Measurements from ENCODE around the gene ZBTB38. TPM values are rescaled to one million over a fixed set of nuclear protein-coding genes. Genes with fewer than 3 reads are reported as not detected.

ZBTB38 gene
- total RNA-seq, 1 donor from 2014 or later, result 29.4 TPM

DNA sequence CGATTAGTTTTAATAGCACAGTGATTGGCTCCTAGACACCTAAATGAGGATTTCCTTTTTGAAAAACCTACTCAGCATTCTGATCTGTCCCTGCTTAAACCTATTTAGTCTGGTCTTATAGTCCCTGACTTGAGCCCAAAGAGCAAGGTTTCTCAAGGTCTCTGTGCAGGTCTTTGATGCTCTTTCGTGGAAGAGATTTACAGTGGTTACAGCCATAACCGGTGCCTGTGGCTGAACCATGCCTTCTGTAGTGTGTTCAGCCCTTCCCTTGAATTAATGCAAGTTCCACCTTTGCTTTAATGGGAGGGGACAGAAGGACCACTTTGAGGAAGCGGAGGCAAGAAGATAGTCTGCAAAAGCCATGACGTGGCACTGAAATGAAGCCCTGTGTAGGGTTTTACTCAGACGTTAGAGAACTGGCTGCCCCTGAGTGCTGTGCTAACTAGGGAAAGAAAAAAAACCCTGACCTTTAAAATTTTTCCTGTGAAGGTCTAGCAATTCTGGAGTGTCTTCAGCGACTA, 43.0 kb downstream of the ZBTB38 start:
- H3K4me3 Mint-ChIP-seq, result peak overlapping the region; percentile 18
- H3K4me1 Mint-ChIP-seq (ENCODE audit: unreplicated experiment), result peaks cover 61% of the 10 kb centered on the region
- peaks cover 31% of the 10 kb centered on the region for H3K36me3 Mint-ChIP-seq
- no peaks in the 10 kb centered on the region for H3K27me3 Mint-ChIP-seq
- TF ChIP-seq, protein P1, sequence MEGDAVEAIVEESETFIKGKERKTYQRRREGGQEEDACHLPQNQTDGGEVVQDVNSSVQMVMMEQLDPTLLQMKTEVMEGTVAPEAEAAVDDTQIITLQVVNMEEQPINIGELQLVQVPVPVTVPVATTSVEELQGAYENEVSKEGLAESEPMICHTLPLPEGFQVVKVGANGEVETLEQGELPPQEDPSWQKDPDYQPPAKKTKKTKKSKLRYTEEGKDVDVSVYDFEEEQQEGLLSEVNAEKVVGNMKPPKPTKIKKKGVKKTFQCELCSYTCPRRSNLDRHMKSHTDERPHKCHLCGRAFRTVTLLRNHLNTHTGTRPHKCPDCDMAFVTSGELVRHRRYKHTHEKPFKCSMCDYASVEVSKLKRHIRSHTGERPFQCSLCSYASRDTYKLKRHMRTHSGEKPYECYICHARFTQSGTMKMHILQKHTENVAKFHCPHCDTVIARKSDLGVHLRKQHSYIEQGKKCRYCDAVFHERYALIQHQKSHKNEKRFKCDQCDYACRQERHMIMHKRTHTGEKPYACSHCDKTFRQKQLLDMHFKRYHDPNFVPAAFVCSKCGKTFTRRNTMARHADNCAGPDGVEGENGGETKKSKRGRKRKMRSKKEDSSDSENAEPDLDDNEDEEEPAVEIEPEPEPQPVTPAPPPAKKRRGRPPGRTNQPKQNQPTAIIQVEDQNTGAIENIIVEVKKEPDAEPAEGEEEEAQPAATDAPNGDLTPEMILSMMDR (conservative IDR thresholded peaks at IDR 0.05), result no peak
- H3K27ac Mint-ChIP-seq, result peak overlapping the region; percentile 65
- DNase-seq (ENCODE audit: extremely low spot score, unreplicated experiment), result no peak
- H3K9me3 Mint-ChIP-seq, result no peaks in the 10 kb centered on the region

DNA sequence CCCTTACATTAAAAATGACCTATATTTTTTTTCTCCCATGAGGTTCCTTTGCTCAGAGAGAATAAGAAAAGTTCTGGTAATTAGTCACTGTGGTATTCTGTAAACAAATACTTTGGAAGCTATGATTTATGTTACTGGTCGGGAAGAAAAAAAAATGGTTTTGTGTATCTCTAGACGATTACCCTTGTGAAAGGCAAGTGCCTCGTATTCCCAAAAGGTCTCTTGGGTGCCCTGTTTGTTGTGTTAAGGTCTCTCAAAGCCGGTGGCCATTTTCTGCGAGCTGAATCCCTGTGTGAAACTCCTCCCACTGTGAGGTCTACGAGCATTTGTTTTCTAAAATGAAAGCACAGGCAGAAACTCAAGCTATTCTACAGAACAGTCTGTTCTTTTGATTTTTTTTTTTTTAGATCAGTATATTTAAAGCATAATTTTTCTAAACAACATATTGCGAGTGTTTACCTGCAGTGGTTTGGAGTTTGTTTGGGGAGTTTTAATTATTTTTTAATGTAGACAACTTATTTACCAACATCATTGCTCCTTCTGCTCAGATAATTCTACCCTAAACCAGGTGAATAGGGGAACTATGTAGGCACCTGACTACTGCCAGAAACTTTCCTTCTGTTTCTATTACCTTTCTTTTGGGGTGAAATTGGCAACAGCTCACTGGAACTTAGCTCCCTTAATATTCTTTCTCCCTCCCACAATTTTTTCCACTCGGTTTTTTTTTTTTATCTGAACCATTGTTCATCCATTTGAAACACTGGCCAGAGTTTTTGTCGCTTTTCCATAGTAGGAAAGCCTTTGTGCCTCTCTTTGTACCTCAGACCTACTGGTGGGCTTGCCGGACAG, 44.0 kb downstream of the ZBTB38 start:
- peaks cover 28% of the 10 kb centered on the region for H3K36me3 Mint-ChIP-seq
- peaks cover 60% of the 10 kb centered on the region for H3K4me1 Mint-ChIP-seq (ENCODE audit: unreplicated experiment)
- H3K27me3 Mint-ChIP-seq, result no peaks in the 10 kb centered on the region
- no peaks in the 10 kb centered on the region for H3K9me3 Mint-ChIP-seq
- TF ChIP-seq, protein P1 (conservative IDR thresholded peaks at IDR 0.05), result no peak
- H3K4me3 Mint-ChIP-seq, result peak overlapping the region; percentile 82
- H3K27ac Mint-ChIP-seq, result peak overlapping the region; percentile 92
- no peak for DNase-seq (ENCODE audit: extremely low spot score, unreplicated experiment)

DNA sequence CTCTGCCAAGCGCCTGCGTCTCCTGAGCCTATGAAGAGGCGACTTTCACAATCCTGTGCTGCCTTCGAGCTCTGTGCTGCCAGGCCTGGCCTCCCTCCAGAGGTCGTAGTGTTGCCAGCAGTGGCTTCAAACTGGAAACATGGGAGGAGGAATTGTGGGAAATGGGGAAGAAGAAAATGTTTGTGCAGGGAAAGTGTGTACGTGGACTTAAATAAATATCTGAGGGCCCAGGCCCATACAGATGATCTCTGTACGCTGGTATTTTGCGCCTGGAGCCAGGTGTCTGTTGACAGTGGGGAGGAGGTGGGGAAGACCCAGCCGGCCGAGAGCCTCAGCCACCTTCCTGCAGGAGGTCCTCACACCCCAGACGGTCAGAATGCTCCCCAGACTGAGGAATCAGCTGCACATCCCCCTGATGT, 44.6 kb downstream of the ZBTB38 start:
- TF ChIP-seq, protein P1 (conservative IDR thresholded peaks at IDR 0.05), result no peak
- peak overlapping the region; percentile 92 for H3K27ac Mint-ChIP-seq
- H3K4me3 Mint-ChIP-seq, result peak overlapping the region; percentile 82
- H3K36me3 Mint-ChIP-seq, result peaks cover 32% of the 10 kb centered on the region
- no peak for DNase-seq (ENCODE audit: extremely low spot score, unreplicated experiment)
- no peaks in the 10 kb centered on the region for H3K27me3 Mint-ChIP-seq
- no peaks in the 10 kb centered on the region for H3K9me3 Mint-ChIP-seq
- peaks cover 62% of the 10 kb centered on the region for H3K4me1 Mint-ChIP-seq (ENCODE audit: unreplicated experiment)

DNA sequence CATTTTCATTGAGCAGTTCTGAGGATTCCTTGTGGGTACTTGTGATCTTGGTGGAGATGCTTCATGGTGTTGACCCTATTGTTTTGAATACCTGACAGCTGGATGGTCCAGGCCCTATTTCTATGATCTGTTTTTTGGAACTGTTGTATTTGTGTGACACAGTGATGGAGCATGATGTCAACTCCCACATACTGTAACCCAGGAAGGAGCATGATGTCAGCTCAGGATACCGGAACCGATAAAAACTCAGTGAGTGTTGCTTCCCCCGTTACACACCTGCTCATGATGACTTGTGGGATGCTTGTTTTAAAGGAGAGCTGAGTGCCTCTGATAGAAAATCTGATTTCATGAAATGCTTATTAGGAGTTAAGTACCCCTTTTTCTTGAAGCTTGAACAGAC, 45.1 kb downstream of the ZBTB38 start:
- H3K4me3 Mint-ChIP-seq, result no peak overlapping the region
- no peaks in the 10 kb centered on the region for H3K9me3 Mint-ChIP-seq
- H3K27ac Mint-ChIP-seq, result peak overlapping the region; percentile 52
- DNase-seq (ENCODE audit: extremely low spot score, unreplicated experiment), result no peak
- TF ChIP-seq, protein P1 (conservative IDR thresholded peaks at IDR 0.05), result no peak
- H3K4me1 Mint-ChIP-seq (ENCODE audit: unreplicated experiment), result peaks cover 62% of the 10 kb centered on the region
- peaks cover 32% of the 10 kb centered on the region for H3K36me3 Mint-ChIP-seq
- no peaks in the 10 kb centered on the region for H3K27me3 Mint-ChIP-seq

DNA sequence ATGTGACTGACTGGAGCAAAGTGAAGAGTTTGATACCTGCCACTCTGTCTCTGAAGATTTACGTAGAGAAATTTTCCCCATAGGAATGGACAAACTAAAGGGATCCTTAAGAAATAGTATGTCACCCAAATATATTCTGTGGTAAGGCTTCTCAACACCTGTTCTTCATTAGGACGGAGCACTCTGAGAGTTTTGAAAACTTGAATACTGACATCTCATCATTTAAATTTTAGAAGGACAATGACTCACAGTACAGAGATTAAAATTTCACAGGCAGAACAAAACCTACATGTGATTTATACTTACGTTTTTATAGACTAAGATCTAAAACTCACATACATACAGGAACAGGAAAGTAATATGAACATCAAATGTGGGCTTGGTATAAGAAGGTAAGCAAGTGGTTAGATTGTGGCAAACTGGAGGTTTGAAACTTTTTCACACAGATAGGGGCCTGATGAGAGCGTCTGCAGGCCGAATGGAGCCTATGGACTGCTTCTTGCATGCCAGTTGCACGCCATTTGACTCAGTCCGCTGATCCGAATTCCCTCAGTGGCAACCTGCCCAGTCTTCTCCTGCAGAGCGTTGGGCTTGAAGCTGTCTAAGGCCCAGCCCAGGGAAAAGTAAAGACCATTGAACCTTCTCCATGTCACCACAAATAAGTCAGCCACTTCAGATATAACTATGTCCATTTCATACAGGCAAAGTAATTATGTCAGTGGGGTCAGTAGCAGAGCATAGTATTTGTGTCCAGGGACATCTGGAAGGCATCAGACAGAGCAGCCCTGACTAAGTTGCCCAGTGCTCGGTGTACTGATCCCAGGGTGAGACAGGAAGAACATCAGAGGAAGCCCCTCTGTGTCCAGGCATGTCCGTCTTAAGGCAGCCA, 45.7 kb downstream of the ZBTB38 start:
- Mint-ChIP-seq H3K27me3 (no peaks in the 10 kb centered on the region), H3K27ac (peak overlapping the region; percentile 52), H3K36me3 (peaks cover 36% of the 10 kb centered on the region), H3K4me1 (ENCODE audit: unreplicated experiment) (peaks cover 67% of the 10 kb centered on the region), H3K9me3 (peaks cover 5% of the 10 kb centered on the region), H3K4me3 (no peak overlapping the region)
- TF ChIP-seq, protein P1 (conservative IDR thresholded peaks at IDR 0.05), result no peak
- DNase-seq (ENCODE audit: extremely low spot score, unreplicated experiment), result no peak
